WTC11 (cell line): ENCODE results near the gene CCSER1.

Experiments
- AFF4 ChIP-seq: sonication (generic); formaldehyde crosslinking; IDR thresholded peaks from 2 replicates; pipeline ENCODE4 v1.8.1; 2023; ENCODE audit warnings: mild to moderate bottlenecking, missing genetic modification reagents, borderline replicate concordance
- ATF6 ChIP-seq: sonication (generic); formaldehyde crosslinking; IDR thresholded peaks from 2 replicates; pipeline ENCODE4 v1.8.1; 2023; ENCODE audit warnings: mild to moderate bottlenecking, missing genetic modification reagents
- CREB1 ChIP-seq: sonication (generic); formaldehyde crosslinking; IDR thresholded peaks from 2 replicates; pipeline ENCODE4 v1.8.0; 2023; ENCODE audit warnings: mild to moderate bottlenecking, missing genetic modification reagents
- CTCF ChIP-seq: fragments of 200-600 bp; IDR thresholded peaks from 2 replicates; pipeline ENCODE4 v1.8.0; 2022; ENCODE audit warnings: antibody characterized with exemption
- E2F1 ChIP-seq: sonication (generic); formaldehyde crosslinking; IDR thresholded peaks from 2 replicates; pipeline ENCODE4 v1.8.0; 2022; ENCODE audit warnings: mild to moderate bottlenecking, missing genetic modification reagents
- E2F5 ChIP-seq: sonication (generic); formaldehyde crosslinking; IDR thresholded peaks from 2 replicates; pipeline ENCODE4 v1.8.1; 2022; ENCODE audit warnings: mild to moderate bottlenecking, moderate library complexity, missing genetic modification reagents
- ELF4 ChIP-seq: sonication (generic); formaldehyde crosslinking; IDR thresholded peaks from 2 replicates; pipeline ENCODE4 v1.8.1; 2022; ENCODE audit warnings: low read depth, mild to moderate bottlenecking, moderate library complexity, missing genetic modification reagents
- FOXJ3 ChIP-seq: sonication (generic); formaldehyde crosslinking; IDR thresholded peaks from 2 replicates; pipeline ENCODE4 v1.9.0; 2021; ENCODE audit warnings: missing genetic modification reagents, mild to moderate bottlenecking, borderline replicate concordance
- MAX ChIP-seq: sonication (generic); formaldehyde crosslinking; IDR thresholded peaks from 2 replicates; pipeline ENCODE4 v1.8.0; 2022; ENCODE audit warnings: mild to moderate bottlenecking, missing genetic modification reagents
- PREB ChIP-seq: sonication (generic); formaldehyde crosslinking; IDR thresholded peaks from 2 replicates; pipeline ENCODE4 v1.8.1; 2022; ENCODE audit warnings: mild to moderate bottlenecking, missing genetic modification reagents, moderate library complexity, borderline replicate concordance
- RELA ChIP-seq: sonication (generic); formaldehyde crosslinking; IDR thresholded peaks from 2 replicates; pipeline ENCODE4 v1.8.1; 2022; ENCODE audit warnings: missing genetic modification reagents, mild to moderate bottlenecking, borderline replicate concordance

GRCh38 chr4:90621080-90621479 lies 493.9 kb downstream of the CCSER1 start:
- TF ChIP-seq CTCF (no peak), ELF4 (CRISPR knock-in tag) (no peak), CREB1 (no peak), ATF6 (CRISPR knock-in tag) (no peak), RELA (CRISPR knock-in tag) (no peak), PREB (CRISPR knock-in tag) (no peak), E2F1 (CRISPR knock-in tag) (no peak), AFF4 (CRISPR knock-in tag) (no peak), E2F5 (no peak), MAX (CRISPR knock-in tag) (no peak), FOXJ3 (CRISPR knock-in tag) (no peak)
